ENCODE data around the gene PATZ1.
"Not testable (repeated sequence)": the region's sequence is repeated elsewhere in the genome, so short reads cannot be mapped to it uniquely, and the experiment has no call there.

PATZ1 gene

GRCh38 chr22:31342389-31343140 is 3.6 kb downstream of the PATZ1 start:
- DNase-seq, result no peak

GRCh38 chr22:31341386-31342088 is 4.6 kb downstream of the PATZ1 start:
- no peak for DNase-seq

DNA sequence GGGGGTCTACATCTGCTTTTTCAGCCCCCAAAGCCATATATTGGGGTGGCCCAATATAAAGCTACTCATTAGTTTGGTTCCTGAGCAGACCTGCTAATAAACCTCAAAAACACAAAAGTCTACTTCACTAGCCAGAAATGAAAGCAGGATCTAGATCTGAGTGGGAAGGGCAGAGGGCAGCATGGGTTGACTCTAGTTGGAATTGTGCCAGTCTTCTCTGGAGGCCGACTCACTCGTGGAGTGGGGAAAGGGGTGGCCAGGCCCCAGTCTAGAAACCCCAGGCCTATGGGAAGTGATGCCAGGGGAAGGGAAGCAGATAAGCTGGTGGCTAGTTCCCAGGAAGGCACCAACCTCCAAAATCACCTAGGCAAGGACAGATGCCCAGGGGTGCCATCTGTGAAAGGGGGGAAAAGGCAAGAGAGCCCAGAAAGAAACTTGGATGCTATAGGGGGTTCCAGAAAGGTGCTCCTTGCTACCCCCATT is 5.3 kb downstream of the PATZ1 start:
- DNase-seq, result no peak

DNA sequence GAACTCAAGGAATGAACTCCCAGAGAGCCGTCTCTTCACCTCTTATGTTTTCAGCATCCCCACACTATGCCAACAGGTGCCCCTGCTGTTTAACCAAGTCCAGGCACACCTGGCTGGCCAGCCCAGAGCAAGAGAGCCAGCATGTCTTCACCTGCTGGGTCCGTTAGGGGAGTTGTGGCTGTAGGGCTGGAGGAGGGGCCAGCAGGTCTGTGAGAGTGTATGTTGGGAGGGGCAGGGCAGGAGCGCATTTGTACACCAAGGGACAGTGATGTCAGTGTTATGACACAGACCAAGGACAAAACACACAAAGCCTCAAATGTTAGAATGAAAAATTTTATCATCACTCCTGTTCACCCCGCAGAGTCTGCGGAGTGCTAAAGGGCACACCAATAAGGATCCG is 5.8 kb downstream of the PATZ1 start:
- DNase-seq, result no peak

DNA sequence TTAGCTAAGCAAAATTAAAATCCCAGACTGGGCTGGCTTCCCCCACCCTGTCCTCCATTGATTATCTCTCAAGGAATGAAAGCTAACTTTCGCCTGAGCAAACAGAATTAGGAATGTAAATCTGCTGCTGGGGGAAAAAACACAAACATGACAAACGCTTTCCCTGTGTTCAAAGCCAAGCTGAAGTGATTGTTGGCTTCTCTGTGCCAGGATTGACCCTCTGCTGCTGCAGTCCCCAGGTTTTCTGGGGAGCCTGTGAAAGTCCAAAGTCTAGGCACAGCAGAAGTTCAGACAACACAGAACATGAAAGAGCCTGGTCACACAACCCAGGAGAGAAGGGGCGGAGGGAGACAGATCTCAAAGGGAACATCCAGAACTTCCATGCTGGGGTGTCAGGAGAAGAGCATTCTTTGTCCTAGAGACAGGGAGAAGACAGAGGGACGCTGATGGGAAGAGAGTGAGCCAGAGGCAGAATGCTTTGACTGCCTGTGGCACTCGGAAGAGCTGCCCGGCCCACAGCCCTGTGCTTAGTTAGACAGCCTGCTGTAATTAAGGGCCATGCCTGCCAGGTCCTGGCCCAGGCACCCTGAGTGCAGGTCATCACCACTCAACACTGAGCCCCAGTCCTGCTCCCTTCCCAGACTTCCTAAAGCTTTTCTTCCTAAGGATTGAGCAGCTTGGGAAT is 6.9 kb downstream of the PATZ1 start:
- no peak for DNase-seq

GRCh38 chr22:31337178-31337577 is 9.0 kb downstream of the PATZ1 start:
- DNase-seq, result no peak

DNA sequence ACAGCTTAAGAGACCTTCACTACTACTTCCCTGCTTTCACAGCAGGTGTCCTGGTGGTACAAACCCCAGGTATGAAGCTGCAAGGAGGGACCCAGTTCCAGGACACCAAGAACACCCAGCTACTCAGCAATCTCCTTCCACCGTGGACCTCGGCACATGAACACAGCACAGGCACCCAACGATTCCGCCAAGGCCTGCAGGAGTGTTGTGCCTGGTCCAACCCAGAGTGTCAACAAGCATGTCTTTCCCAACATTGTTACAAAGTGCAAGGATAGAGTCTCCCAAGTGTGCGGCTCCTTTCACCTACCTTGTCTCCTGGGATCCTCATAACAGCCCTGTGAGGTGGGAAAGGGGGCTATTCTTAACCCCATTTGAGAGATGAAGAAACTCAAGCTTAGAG is 11.8 kb downstream of the PATZ1 start:
- no peak for DNase-seq

- no peak for DNase-seq
Observed at GRCh38 chr22:31333641-31334040, 12.5 kb downstream of the PATZ1 start.

- no peak for DNase-seq
Observed at GRCh38 chr22:31332886-31333285, 13.3 kb downstream of the PATZ1 start.

DNA sequence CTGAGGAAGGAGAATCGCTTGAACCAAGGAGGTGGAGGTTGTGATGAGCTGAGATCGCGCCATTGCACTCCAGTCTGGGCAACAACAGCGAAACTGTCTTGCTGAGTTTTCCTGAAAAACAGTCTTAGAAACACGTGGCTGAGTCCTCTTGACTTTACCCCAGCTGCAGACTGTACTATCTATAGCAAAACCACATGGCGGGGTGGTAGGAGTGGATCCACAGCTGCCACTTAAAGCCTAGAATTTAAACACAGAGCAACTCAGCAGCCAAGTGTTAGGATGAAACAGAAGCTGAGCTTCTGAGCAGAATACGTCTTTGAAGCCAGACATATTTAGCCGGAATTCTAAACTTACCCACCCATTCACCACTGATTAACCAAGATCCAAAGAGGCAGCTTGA is 14.1 kb downstream of the PATZ1 start:
- DNase-seq, result no peak

DNA sequence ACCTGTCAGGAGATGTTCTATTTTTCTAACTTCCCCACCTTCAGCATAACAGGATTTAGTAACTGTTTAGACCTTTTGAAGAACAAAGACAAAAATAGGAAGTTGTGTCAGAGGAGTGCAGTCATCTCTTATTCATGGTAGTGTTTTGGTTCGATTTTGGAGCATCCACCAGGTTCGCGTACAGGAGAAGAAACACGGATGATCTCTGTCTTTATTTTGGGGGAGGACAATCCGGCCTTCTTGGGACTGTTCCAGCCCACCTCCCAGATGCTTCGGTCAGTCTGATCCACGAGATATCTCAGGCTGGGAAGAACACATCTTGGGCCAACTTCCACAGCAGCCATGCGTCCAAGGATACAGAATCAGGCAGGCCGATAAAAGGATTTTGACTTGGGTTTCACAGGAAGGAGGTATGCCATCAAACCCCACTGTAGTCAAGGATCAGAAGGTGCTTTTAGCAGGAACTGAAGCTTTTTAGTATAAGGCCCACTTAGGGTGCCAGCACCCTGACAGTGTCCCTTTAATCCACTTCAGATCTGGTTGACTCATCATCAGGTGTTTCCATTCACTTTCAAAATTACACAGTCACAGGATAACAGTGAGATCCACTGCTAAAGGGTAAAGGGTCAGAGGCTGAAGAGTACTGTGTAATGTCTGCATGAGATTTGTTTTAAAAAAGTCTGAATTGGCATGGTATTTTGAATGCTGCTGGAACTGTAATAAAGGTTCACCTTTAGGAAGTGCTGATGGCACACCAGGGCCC is 16.5 kb downstream of the PATZ1 start:
- no peak for DNase-seq

- DNase-seq, result no peak
Observed at GRCh38 chr22:31329029-31329428, 17.1 kb downstream of the PATZ1 start.

- DNase-seq, result no peak
Observed at GRCh38 chr22:31328544-31328960, 17.6 kb downstream of the PATZ1 start.

DNA sequence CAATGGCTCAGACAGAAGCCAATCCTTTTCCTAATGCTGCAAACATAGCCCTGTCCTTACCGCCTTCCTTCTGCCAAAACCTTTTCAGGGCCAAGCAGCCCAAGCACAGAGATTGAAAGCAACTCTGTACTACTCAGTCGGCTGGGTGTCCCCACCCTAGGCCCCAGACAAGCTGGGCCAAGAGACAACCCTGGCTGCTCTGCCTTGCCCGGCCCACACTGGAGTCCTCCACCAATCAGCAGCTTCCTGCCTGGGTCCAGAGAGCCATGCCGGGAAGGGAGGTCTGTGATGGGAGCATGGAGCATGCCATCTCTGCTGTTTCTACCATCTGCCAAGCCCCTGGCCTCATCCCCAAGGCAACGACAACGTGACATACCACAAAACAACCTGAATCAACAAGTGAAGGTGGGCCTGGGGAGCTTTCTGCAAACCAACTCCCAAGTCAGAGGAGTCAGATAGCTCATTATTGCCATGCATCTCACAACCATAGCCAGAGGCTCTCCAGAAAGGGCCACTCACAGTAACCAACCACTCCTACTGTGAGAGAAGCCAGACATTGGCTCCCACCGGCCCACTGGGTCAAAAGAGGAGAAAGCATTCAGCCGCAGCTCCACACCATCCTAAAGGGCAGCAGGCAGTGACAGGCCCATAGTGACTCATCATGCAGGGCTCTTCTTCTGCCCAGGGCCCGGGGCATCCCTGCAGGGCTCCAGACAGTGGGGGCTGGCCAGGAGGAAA is 18.2 kb downstream of the PATZ1 start:
- DNase-seq, result no peak

DNA sequence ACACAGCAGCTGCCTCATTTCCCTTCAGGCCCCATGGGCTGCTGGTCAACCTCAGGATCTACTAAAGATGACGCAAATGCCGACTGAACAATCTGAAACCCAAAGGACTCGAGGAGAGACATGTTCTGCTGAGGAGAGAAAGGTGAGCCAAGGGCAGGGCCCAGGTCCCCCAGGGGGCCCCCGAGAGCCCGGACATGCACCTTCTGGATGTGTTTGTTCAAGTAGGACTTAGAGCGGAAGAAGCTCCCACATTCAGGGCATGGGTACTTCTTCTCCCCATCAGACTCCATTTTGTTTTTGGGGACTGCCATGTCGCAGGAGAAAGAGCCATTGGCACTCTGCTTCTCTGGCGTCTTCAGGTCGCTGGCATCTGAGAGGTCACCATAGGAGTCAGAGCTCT is 19.3 kb downstream of the PATZ1 start:
- no peak for DNase-seq

GRCh38 chr22:31323578-31324550 is 22.3 kb downstream of the PATZ1 start:
- DNase-seq, result no peak

- DNase-seq, result no peak
Observed at GRCh38 chr22:31321421-31321820, 24.7 kb downstream of the PATZ1 start.

- not testable (repeated sequence) for DNase-seq
Observed at GRCh38 chr22:31314220-31314619, 31.9 kb downstream of the PATZ1 start.

GRCh38 chr22:31313366-31314147 is 32.6 kb downstream of the PATZ1 start:
- peak; percentile 9 for DNase-seq

GRCh38 chr22:31308181-31308580 is 38.0 kb downstream of the PATZ1 start:
- DNase-seq, result no peak
